ENCODE measurements around the gene VDAC1.

Gene VDAC1

GRCh38 chr5:133925866-133926488 lies 78.8 kb downstream of the VDAC1 start:
- Histone ChIP-seq H3K4me3 (ENCODE audit: insufficient read depth, low read depth, low read length) (no peak overlapping the region), H3K4me1 (ENCODE audit: control insufficient read depth, insufficient read depth, low read length) (no peaks in the 10 kb centered on the region), H3K27me3 (ENCODE audit: control insufficient read depth, insufficient read depth, low read length, poor library complexity, severe bottlenecking) (no peaks in the 10 kb centered on the region), H3K36me3 (ENCODE audit: control insufficient read depth, insufficient read depth, low read length) (no peaks in the 10 kb centered on the region), H3K27ac (ENCODE audit: insufficient read depth, low read depth, low read length, poor library complexity, severe bottlenecking) (no peak overlapping the region), H3K9me3 (ENCODE audit: control insufficient read depth, low read length) (no peaks in the 10 kb centered on the region)
- 93 to 95% methylated on average over 12 of the region's 12 CpGs for WGBS, 2 experiments

GRCh38 chr5:133925269-133925668 lies 79.5 kb downstream of the VDAC1 start:
- H3K27ac ChIP-seq (ENCODE audit: insufficient read depth, low read depth, low read length, poor library complexity, severe bottlenecking), result no peak overlapping the region
- no peaks in the 10 kb centered on the region for H3K9me3 ChIP-seq (ENCODE audit: control insufficient read depth, low read length)
- no peaks in the 10 kb centered on the region for H3K36me3 ChIP-seq (ENCODE audit: control insufficient read depth, insufficient read depth, low read length)
- WGBS, 2 experiments, result 92 to 97% methylated on average over 3 of the region's 3 CpGs
- H3K4me1 ChIP-seq (ENCODE audit: control insufficient read depth, insufficient read depth, low read length), result no peaks in the 10 kb centered on the region
- H3K4me3 ChIP-seq (ENCODE audit: insufficient read depth, low read depth, low read length), result no peak overlapping the region
- H3K27me3 ChIP-seq (ENCODE audit: control insufficient read depth, insufficient read depth, low read length, poor library complexity, severe bottlenecking), result no peaks in the 10 kb centered on the region

GRCh38 chr5:133924221-133924920 lies 80.4 kb downstream of the VDAC1 start:
- Histone ChIP-seq H3K4me3 (ENCODE audit: insufficient read depth, low read depth, low read length) (no peak overlapping the region), H3K36me3 (ENCODE audit: control insufficient read depth, insufficient read depth, low read length) (no peaks in the 10 kb centered on the region), H3K4me1 (ENCODE audit: control insufficient read depth, insufficient read depth, low read length) (no peaks in the 10 kb centered on the region), H3K9me3 (ENCODE audit: control insufficient read depth, low read length) (no peaks in the 10 kb centered on the region), H3K27ac (ENCODE audit: insufficient read depth, low read depth, low read length, poor library complexity, severe bottlenecking) (no peak overlapping the region), H3K27me3 (ENCODE audit: control insufficient read depth, insufficient read depth, low read length, poor library complexity, severe bottlenecking) (no peaks in the 10 kb centered on the region)
- 84 to 85% methylated on average over 5 of the region's 5 CpGs for WGBS, 2 experiments

- H3K27me3 ChIP-seq (ENCODE audit: control insufficient read depth, insufficient read depth, low read length, poor library complexity, severe bottlenecking), result no peaks in the 10 kb centered on the region
- H3K4me3 ChIP-seq (ENCODE audit: insufficient read depth, low read depth, low read length), result no peak overlapping the region
- H3K36me3 ChIP-seq (ENCODE audit: control insufficient read depth, insufficient read depth, low read length), result no peaks in the 10 kb centered on the region
- H3K27ac ChIP-seq (ENCODE audit: insufficient read depth, low read depth, low read length, poor library complexity, severe bottlenecking), result no peak overlapping the region
- no peaks in the 10 kb centered on the region for H3K9me3 ChIP-seq (ENCODE audit: control insufficient read depth, low read length)
- H3K4me1 ChIP-seq (ENCODE audit: control insufficient read depth, insufficient read depth, low read length), result no peaks in the 10 kb centered on the region
- 58 to 61% methylated on average over 4 of the region's 5 CpGs for WGBS, 2 experiments
Measured at GRCh38 chr5:133921979-133922378, 82.8 kb downstream of the VDAC1 start.
